Tibial nerve (tissue), 4 donors: ENCODE results near the gene LRRC27.

Source experiments
- CTCF ChIP-seq, 5 experiments: fragments of 200-600 bp in 3 of 5; fragments of 450-650 bp in 2 of 5; sonication (generic) in 3 of 5; IDR thresholded peaks; one replicate each; pipeline ENCODE4 v1.5.1; 2016 to 2019; ENCODE audit warnings: antibody characterized with exemption in 5 of 5, mild to moderate bottlenecking in 3 of 5, moderate library complexity in 2 of 5
- EP300 ChIP-seq, 2 donors: sonication (generic); formaldehyde crosslinking; IDR thresholded peaks; one replicate each; pipeline ENCODE4 v1.6.1; 2017; ENCODE audit warnings: antibody characterized with exemption in 2 of 2, mild to moderate bottlenecking in 1 of 2
- POLR2A ChIP-seq, 2 donors: fragments of 450-650 bp; IDR thresholded peaks; one replicate each; pipeline ENCODE4 v1.6.1; 2017; ENCODE audit warnings: antibody characterized with exemption in 2 of 2, mild to moderate bottlenecking in 2 of 2, moderate library complexity in 2 of 2

DNA sequence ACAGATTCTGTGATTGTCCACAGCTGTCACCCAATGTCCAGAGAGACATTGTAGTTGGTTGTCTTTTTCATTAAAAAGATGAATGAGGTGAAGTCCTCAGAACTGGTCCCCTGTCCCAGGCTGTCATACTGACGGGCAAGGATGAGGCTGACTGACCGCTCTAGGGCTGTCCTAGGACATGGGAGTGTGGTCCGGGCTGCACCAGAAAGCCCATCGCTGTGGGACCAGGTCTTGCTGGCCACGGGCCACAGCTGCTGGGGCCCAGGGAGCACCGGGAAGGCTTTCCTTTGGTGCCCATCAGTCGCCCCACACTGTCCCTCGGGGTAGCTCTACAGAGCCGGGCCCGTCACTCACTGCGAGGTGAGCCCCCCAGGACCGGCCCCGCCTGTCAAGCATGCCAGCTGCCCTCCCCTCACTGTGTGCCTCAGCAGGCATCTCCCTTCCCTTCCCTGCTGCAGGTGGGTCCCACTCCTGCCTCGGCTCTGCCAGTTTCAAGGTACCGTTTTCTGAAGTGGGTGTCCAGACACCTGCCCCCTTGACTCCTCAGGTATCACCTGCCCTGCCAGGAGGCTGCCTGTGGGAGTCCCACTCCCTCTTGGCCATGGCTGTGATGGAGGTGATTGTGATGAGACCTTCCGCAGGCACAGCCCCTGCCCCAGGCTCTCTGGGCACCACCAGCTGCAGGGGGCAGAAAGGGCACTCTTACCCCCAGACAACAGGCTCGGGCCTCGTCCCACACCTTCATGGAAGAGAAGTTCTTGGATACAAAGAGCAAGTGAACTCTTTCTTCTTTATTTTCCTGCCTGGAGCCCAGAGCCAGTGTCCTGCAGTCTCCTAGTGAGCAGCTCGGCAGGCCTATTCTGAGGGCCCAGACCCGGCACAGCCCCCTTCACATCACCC lies 21.7 kb downstream of the LRRC27 start:
- no peak for TF ChIP-seq CTCF (IDR thresholded peaks at IDR 0.05)
- no peak for TF ChIP-seq POLR2A (IDR thresholded peaks at IDR 0.05)
- TF ChIP-seq EP300 (IDR thresholded peaks at IDR 0.05) = no peak
